GM21825 (cell line): Measurements from ENCODE around the gene COL9A3.
"Not testable (repeated sequence)": the region's sequence is repeated elsewhere in the genome, so short reads cannot be mapped to it uniquely, and the experiment has no call there.

ENCODE experiments used
- ATAC-seq: cut with Tn5 transposase; IDR thresholded peaks from one replicate; pipeline ENCODE4 v1.9.1; 2021; ENCODE audit warnings: mild to moderate bottlenecking, moderate library complexity; ENCODE audit not compliant: unreplicated experiment

COL9A3 gene

GRCh38 chr20:62832951-62833391 lies 16.1 kb downstream of the COL9A3 start:
- ATAC-seq = peak; percentile 15

DNA sequence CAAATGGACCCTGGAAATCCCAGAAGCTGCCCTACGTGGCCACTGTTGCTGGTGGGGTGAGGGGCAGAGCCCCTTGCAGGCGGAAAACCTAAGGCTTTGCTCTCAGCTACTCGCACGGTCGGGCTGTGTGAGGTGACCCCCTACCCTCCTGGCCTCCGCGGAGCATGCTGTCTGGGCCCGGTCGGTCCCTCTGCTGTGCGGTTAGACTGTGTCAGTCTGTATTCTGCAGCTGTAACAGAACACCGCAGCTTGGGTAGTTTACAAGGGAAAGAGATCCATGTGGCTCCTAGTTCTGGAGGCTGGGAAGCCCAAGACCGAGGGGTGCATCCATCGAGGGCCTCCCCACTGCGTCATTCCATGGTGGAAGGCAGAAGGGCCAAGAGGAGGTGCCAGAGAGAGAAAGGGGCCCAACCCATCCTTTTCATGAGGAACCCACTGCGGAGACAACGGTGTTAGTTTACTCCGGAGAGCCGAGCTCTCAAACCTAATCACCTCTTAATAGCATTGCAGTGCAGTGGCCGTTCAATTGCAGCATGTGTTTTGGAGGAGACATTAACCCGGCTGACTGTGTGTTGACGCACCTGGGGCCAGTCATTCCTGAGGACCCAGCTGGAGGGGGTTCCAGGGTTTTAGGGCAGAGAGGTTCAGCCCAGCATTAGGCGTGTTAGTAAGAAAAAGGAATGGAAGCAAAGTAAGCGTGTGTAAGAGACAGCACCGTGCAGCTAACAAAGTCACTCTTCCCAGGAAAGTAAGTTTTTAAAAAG lies 18.3 kb downstream of the COL9A3 start:
- no peak for ATAC-seq

- ATAC-seq = no peak
Observed at GRCh38 chr20:62835931-62836861, 19.3 kb downstream of the COL9A3 start.

- no peak for ATAC-seq
Observed at GRCh38 chr20:62836967-62837490, 20.2 kb downstream of the COL9A3 start.

GRCh38 chr20:62837790-62838127 lies 20.9 kb downstream of the COL9A3 start:
- peak; percentile 7 for ATAC-seq

GRCh38 chr20:62838128-62838891 lies 21.5 kb downstream of the COL9A3 start:
- ATAC-seq = peak; percentile 65

- no peak for ATAC-seq
Observed at GRCh38 chr20:62839261-62839660, 22.4 kb downstream of the COL9A3 start.

GRCh38 chr20:62839816-62840215 lies 23.0 kb downstream of the COL9A3 start:
- ATAC-seq = no peak

DNA sequence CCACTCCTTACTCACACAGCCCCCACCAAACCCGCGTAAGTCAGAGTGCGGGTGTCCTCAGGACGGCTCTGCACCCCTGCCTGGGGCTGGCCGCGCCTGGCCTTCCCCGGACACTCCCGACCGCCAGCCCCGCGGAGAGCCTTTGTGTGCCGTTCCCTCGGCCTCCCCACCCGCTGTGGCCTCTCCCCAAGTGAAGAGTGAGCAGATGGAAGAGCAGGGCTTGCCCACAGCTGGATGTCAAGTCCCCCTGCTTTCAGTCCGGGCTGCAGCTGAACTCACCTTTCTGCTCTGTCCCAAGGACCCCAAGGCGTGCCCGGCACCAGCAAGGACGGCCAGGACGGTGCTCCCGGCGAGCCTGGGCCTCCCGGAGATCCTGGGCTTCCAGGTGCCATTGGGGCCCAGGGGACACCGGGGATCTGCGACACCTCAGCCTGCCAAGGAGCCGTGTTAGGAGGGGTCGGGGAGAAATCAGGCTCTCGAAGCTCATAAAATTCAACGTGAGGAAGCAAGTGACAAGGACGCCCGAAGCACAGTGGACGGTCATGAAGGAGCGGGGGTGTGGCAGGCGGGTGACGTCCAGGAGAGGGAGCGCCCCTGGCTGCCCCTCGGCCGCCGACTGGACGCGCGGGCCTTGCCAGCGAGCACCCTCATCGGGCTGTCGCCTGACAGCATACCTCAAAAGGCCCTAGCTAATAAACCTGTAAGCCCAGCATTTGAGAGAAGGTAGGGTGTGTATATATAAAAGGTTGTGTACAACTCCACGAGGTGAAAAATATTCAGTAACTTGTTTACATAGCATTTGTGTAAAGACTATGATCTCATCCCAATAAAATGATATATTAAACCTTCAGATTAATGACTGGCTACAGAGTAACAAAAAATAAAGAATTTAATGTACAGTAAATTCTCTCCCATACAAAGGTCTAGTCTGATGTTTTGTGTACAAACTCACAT lies 23.7 kb downstream of the COL9A3 start:
- ATAC-seq = no peak

- no peak for ATAC-seq
Observed at GRCh38 chr20:62841705-62842212, 24.9 kb downstream of the COL9A3 start.

- ATAC-seq = no peak
Observed at GRCh38 chr20:62843656-62844055, 26.8 kb downstream of the COL9A3 start.

DNA sequence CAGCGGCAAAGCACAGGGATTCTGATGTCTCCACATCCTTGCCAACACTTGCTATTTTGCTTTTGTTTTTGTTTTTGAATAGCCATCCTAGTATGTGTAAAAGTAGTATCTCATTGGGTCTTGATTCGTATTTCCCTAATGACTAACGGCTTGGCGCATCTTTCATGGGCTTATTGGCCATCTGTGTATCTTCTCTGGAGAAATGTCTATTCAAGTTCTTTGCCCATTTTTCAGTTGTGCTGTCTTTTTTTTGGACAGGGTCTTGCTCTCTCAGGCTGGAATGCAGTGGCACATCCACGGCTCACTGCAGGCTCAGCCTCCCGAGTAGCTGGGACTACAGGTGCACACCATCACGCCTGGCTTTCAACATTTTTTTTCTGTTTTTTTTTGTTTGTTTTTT lies 27.3 kb downstream of the COL9A3 start:
- ATAC-seq = no peak

- ATAC-seq = no peak
Observed at GRCh38 chr20:62845416-62846160, 28.7 kb downstream of the COL9A3 start.

GRCh38 chr20:62846166-62846890 lies 29.5 kb downstream of the COL9A3 start:
- ATAC-seq = no peak

DNA sequence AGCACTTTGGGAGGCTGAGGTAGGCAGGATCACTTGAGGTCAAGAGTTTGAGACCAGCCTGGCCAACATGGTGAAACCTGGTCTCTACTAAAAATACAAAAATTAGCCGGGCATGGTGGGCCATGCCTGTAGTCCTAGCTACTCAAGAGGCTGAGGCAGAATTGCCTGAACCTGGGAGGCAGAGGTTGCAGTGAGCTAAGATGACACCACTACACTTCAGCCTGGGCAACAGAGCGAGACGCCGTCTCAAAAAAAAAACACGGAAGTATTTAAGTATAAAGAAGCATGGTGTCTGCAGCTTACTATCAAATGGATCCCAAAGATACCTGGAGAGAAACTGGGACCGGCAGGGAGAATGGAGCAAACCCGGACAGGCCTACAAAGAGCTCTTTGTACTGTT lies 32.1 kb downstream of the COL9A3 start:
- not testable (repeated sequence) for ATAC-seq

GRCh38 chr20:62849431-62849830 lies 32.6 kb downstream of the COL9A3 start:
- no peak for ATAC-seq

GRCh38 chr20:62850333-62850974 lies 33.6 kb downstream of the COL9A3 start:
- no peak for ATAC-seq

DNA sequence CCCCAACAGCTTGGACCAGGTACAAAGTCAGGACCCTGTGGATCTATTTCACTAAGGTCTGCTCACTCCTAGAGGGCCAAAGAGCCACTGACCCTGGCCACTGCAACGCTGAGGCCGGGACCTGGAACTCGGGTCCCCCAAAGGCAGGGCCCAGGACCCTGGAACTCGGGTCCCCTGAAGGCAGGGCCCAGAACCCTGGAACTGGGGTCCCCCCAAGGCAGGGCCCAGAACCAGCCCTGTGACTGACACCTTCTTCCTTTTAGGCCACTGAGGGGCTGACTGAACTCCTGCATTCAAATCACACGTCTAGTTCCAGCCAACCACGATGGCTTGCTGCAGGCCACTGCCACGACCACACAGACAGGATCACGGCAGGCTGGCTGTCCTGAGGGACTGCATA lies 35.3 kb downstream of the COL9A3 start:
- no peak for ATAC-seq
